Mesothelial cell of epicardium (in vitro differentiated cells): ENCODE measurements around the gene CHAC1. TPM values are rescaled to one million over a fixed set of nuclear protein-coding genes. Genes with fewer than 3 reads are reported as not detected.
"Not testable (repeated sequence)": the region's sequence is repeated elsewhere in the genome, so short reads cannot be mapped to it uniquely, and the experiment has no call there.

ENCODE experiments used
- DNase-seq, 2 experiments: peaks; one replicate each; pipeline ENCODE4 v3.0.0; 2021; ENCODE audit warnings: low spot score in 2 of 2; ENCODE audit not compliant: unreplicated experiment in 2 of 2
- H3K27ac Mint-ChIP-seq: 2 replicates; pipeline ENCODE4 v1.8.0; 2021; ENCODE audit warnings: mixed read lengths
- H3K27me3 Mint-ChIP-seq: 2 replicates; pipeline ENCODE4 v1.8.0; 2021; ENCODE audit warnings: low read depth, mixed read lengths
- H3K36me3 Mint-ChIP-seq: 2 replicates; pipeline ENCODE4 v1.8.0; 2021; ENCODE audit warnings: mixed read lengths
- H3K4me1 Mint-ChIP-seq: 2 replicates; pipeline ENCODE4 v1.8.0; 2021; ENCODE audit warnings: mixed read lengths
- H3K4me3 Mint-ChIP-seq: 2 replicates; pipeline ENCODE4 v1.8.0; 2021; ENCODE audit warnings: mild to moderate bottlenecking, moderate library complexity, mixed read lengths
- H3K9me3 Mint-ChIP-seq: 2 replicates; pipeline ENCODE4 v1.8.0; 2021; ENCODE audit warnings: mixed read lengths
- total RNA-seq: library from RNA; stranded (reverse); gene quantifications from 3 replicates; pipeline ENCODE4 v1.2.1, GENCODE V29; 2021
- TF ChIP-seq, protein P1 (sequence below): fragments of 200-600 bp; sonication (generic); IDR thresholded peaks from one replicate; pipeline ENCODE4 v1.5.0; 2021; ENCODE audit warnings: antibody characterized with exemption; ENCODE audit not compliant: unreplicated experiment

CHAC1 gene
- total RNA-seq, 1 donor from 2014 or later = 2.7 TPM

DNA sequence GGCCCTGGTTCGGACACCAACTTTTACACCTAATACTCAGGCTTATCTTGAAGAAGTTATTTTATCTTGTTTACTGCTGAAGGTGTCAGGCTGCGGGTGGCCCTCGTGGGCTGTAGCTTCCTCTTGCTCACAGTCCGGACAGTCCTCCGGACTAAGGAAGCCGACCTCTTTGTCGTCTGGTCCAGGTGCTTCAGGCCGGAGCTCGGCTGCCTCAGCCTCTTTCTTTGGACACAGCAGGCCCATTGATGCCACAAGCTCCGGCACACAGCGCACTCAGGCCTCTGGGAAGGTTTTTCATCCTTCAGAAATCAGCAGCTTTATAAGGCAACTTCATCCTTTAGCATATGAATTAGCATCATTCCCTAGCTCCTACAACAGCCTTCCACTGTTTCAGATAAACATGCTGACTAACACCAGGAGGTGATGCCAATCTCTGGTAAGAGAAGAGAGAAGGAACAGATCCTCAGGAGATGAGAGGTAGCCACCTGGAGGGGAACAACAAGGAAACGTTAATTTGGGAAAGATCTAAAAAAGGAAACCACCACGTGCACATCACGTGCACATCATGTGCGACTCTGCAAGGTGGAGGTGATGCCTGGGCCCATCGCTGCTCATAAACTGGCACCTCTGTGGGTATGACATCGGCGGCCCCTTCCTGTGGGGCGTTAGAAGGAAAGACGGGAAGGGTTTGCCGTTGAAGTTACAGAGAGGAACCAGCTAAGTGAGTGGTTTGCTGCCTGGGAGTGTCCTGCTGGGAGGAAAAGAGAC, 4.4 kb upstream of the CHAC1 start:
- no peaks in the 10 kb centered on the region for H3K36me3 Mint-ChIP-seq
- H3K4me3 Mint-ChIP-seq = no peak overlapping the region
- DNase-seq = no peak
- peaks cover 16% of the 10 kb centered on the region for H3K27me3 Mint-ChIP-seq
- TF ChIP-seq, protein P1, sequence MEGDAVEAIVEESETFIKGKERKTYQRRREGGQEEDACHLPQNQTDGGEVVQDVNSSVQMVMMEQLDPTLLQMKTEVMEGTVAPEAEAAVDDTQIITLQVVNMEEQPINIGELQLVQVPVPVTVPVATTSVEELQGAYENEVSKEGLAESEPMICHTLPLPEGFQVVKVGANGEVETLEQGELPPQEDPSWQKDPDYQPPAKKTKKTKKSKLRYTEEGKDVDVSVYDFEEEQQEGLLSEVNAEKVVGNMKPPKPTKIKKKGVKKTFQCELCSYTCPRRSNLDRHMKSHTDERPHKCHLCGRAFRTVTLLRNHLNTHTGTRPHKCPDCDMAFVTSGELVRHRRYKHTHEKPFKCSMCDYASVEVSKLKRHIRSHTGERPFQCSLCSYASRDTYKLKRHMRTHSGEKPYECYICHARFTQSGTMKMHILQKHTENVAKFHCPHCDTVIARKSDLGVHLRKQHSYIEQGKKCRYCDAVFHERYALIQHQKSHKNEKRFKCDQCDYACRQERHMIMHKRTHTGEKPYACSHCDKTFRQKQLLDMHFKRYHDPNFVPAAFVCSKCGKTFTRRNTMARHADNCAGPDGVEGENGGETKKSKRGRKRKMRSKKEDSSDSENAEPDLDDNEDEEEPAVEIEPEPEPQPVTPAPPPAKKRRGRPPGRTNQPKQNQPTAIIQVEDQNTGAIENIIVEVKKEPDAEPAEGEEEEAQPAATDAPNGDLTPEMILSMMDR = no peak
- H3K9me3 Mint-ChIP-seq = no peaks in the 10 kb centered on the region
- no peak overlapping the region for H3K27ac Mint-ChIP-seq
- H3K4me1 Mint-ChIP-seq = peaks cover 5% of the 10 kb centered on the region

DNA sequence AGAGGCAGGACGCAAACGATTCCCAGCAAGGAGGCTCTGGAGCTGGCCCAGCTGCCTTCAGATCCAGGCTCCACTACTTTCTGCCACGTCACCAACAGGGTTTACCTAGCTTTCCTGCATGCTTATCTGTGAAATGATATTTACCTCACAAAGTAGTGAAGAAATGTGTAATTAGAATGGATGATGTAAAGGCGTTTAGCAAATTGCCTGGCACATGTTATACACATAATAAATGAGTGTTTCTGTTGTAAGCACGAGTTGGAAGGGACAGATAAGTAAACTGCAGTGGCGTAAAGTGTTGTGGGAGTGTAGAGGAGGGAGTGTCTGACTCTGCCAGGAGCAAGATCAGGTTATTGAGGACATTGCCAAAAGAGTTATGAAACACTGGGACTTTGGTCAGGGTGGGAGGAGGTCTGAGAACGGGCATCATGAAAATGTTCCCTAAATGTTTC, 3.5 kb upstream of the CHAC1 start:
- no peak for DNase-seq
- no peaks in the 10 kb centered on the region for H3K9me3 Mint-ChIP-seq
- no peak overlapping the region for H3K4me3 Mint-ChIP-seq
- peaks cover 8% of the 10 kb centered on the region for H3K4me1 Mint-ChIP-seq
- TF ChIP-seq, protein P1 = no peak
- peaks cover 19% of the 10 kb centered on the region for H3K27me3 Mint-ChIP-seq
- no peaks in the 10 kb centered on the region for H3K36me3 Mint-ChIP-seq
- no peak overlapping the region for H3K27ac Mint-ChIP-seq

DNA sequence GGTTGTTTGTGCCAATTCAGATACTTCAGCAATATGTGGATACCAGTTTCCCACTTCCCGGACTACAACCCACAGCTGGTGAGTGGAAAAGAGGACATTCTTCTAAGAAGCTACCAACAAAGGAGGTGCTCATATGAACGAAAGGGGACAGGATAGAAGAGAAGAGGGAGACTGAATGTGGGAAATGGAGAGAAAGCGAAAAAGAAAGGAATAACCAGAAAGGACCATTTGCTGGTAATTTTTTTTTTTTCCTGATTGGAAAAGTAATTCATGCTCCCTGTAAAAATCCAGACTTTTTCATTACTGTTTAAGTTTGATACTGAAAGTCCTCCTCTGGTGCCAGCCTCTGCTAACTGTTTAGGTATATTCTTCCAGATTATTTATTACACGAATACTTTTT, 1.5 kb upstream of the CHAC1 start:
- Mint-ChIP-seq H3K27ac (no peak overlapping the region), H3K27me3 (peaks cover 14% of the 10 kb centered on the region), H3K9me3 (no peaks in the 10 kb centered on the region), H3K36me3 (peaks cover 2% of the 10 kb centered on the region), H3K4me1 (peaks cover 8% of the 10 kb centered on the region), H3K4me3 (peak overlapping the region; percentile 48)
- TF ChIP-seq, protein P1 = no peak
- no peak for DNase-seq

DNA sequence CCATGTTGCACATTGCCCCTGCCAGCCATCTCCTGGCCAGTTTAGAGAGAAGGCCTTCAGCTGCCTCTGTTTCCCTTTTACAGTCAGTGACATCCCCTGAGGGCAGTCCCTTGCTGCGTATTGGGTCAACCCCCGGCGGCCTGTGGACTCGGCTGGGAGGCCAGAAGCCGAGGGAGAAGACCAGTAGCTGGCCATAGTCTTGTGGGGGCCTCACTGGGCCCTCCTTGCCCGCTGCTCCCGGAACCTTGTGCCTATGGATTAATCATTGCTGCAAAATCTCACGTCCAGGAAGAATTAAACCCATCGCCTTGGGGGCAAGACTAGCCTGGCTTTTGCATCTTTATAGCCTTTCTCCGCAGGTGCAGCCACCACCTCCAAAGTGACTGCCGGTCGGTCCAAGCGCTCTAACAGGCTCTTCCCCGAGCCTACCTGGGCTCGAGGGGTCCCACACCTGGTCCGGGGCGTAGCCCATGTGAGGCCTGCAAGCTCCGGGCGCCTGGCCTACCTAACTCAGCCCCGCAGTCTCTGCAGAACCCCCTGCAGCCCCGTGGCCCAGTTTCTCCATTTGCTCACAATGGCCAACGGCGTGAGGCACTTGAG, 870 bp upstream of the CHAC1 start:
- TF ChIP-seq, protein P1 = no peak
- Mint-ChIP-seq H3K36me3 (peaks cover 2% of the 10 kb centered on the region), H3K9me3 (no peaks in the 10 kb centered on the region), H3K4me1 (peaks cover 8% of the 10 kb centered on the region), H3K4me3 (peak overlapping the region; percentile 83), H3K27me3 (peaks cover 14% of the 10 kb centered on the region), H3K27ac (peak overlapping the region; percentile 82)
- DNase-seq = no peak

GRCh38 chr15:40953713-40954074, 423 bp downstream of the CHAC1 start:
- H3K27ac Mint-ChIP-seq = no peak overlapping the region
- peaks cover 14% of the 10 kb centered on the region for H3K27me3 Mint-ChIP-seq
- DNase-seq = no peak
- peaks cover 8% of the 10 kb centered on the region for H3K4me1 Mint-ChIP-seq
- H3K4me3 Mint-ChIP-seq = peak overlapping the region; percentile 83
- no peaks in the 10 kb centered on the region for H3K9me3 Mint-ChIP-seq
- H3K36me3 Mint-ChIP-seq = peaks cover 2% of the 10 kb centered on the region
- TF ChIP-seq, protein P1 = no peak

GRCh38 chr15:40954158-40954848, 1.0 kb downstream of the CHAC1 start:
- peaks cover 14% of the 10 kb centered on the region for H3K27me3 Mint-ChIP-seq
- H3K27ac Mint-ChIP-seq, H3K36me3 Mint-ChIP-seq, H3K4me1 Mint-ChIP-seq, H3K9me3 Mint-ChIP-seq, DNase-seq: not testable (repeated sequence)
- H3K4me3 Mint-ChIP-seq = peak overlapping the region; percentile 83
